Common myeloid progenitor, CD34-positive (primary cell): ENCODE results near the gene SRRM4.

Source experiments
- CTCF ChIA-PET: fragments of 350-600 bp; sonication (Branson Sonifier 250); formaldehyde crosslinking; loops from one replicate; lab custom pipeline; 2021; ENCODE audit warnings: antibody characterized with exemption; lab: Charles Lee
- POLR2A ChIA-PET: fragments of 350-600 bp; sonication (Branson Sonifier 250); formaldehyde crosslinking; loops from one replicate; lab custom pipeline; 2021; ENCODE audit warnings: antibody characterized with exemption; lab: Charles Lee
- DNase-seq, 3 donors: peaks; one replicate each; pipeline versions ENCODE4 v3.0.0 to v3.0.0-alpha.2; 2013
- H3K27ac ChIP-seq, 2 experiments: 1 replicate in 1 of 2; 2 replicates in 1 of 2; pipeline ENCODE4 v1.7.0; 2013; ENCODE audit warnings: inconsistent platforms in 2 of 2, low read length in 2 of 2, mild to moderate bottlenecking in 2 of 2, low read depth in 1 of 2, moderate library complexity in 1 of 2; ENCODE audit not compliant: severe bottlenecking in 2 of 2, insufficient read depth in 1 of 2, poor library complexity in 1 of 2
- H3K27me3 ChIP-seq, 5 experiments: replicated peaks in 2 of 5; 1 replicate in 3 of 5; 2 replicates in 2 of 5; pipeline versions ENCODE4 v1.6.1 to v1.7.0; 2013; ENCODE audit warnings: low read length in 4 of 5, mild to moderate bottlenecking in 2 of 5, moderate library complexity in 2 of 5, inconsistent platforms in 1 of 5; ENCODE audit not compliant: insufficient read depth in 5 of 5, control insufficient read depth in 4 of 5
- H3K36me3 ChIP-seq, 4 experiments: 1 replicate in 2 of 4; 2 replicates in 2 of 4; pipeline versions ENCODE4 v1.6.1 to v1.7.0; 2013; ENCODE audit warnings: low read length in 3 of 4, control low read depth in 1 of 4, mild to moderate bottlenecking in 1 of 4; ENCODE audit not compliant: control insufficient read depth in 4 of 4, insufficient read depth in 4 of 4
- H3K4me1 ChIP-seq, 4 experiments: 1 replicate in 3 of 4; 2 replicates in 1 of 4; pipeline versions ENCODE4 v1.6.1 to v1.7.1; 2013; ENCODE audit warnings: low read length in 3 of 4, mild to moderate bottlenecking in 3 of 4, control low read depth in 1 of 4, inconsistent platforms in 1 of 4, moderate library complexity in 1 of 4; ENCODE audit not compliant: control insufficient read depth in 4 of 4, insufficient read depth in 4 of 4; ENCODE audit errors: control extremely low read depth in 1 of 4
- H3K4me3 ChIP-seq, 7 experiments: 1 replicate in 4 of 7; 2 replicates in 3 of 7; pipeline versions ENCODE4 v1.5.1 to v1.7.0; 2013; ENCODE audit warnings: mild to moderate bottlenecking in 7 of 7, low read length in 6 of 7, moderate library complexity in 6 of 7, inconsistent platforms in 2 of 7, low read depth in 2 of 7, control low read depth in 1 of 7; ENCODE audit not compliant: insufficient read depth in 4 of 7, control insufficient read depth in 1 of 7; ENCODE audit errors: extremely low read depth in 1 of 7
- H3K9me3 ChIP-seq, 5 experiments: 1 replicate in 4 of 5; 2 replicates in 1 of 5; pipeline versions ENCODE4 v1.6.1 to v1.7.1; 2013; ENCODE audit warnings: low read length in 4 of 5, mild to moderate bottlenecking in 2 of 5, inconsistent platforms in 1 of 5, low read depth in 1 of 5, moderate library complexity in 1 of 5; ENCODE audit not compliant: control insufficient read depth in 4 of 5, insufficient read depth in 2 of 5; ENCODE audit errors: control extremely low read depth in 1 of 5
- WGBS: methylation state at CpG from one replicate; pipeline ENCODE4 v1.1.5; 2013; ENCODE audit not compliant: insufficient coverage; 5-methylcytosine and 5-hydroxymethylcytosine counted together

Gene SRRM4

GRCh38 chr12:119115296-119115905 is 134.1 kb downstream of the SRRM4 start:
- Histone ChIP-seq H3K27me3 (peaks cover 0 to 3% (median 0%) of the 10 kb centered on the region in 5 experiments), H3K4me3 (no peak overlapping the region), H3K4me1 (no peaks in the 10 kb centered on the region), H3K27ac (no peak overlapping the region), H3K36me3 (no peaks in the 10 kb centered on the region), H3K9me3 (no peaks in the 10 kb centered on the region)
- 33% methylated on average over 1 of the region's 2 CpGs for WGBS
- POLR2A ChIA-PET: no interaction called here
- DNase-seq: peak; percentile 33 to 68 (median 53)
- CTCF ChIA-PET: interaction anchor here (0.8 to 2.1 kb wide), 4 partner anchors 9 to 297 kb away, joined by 3 to 14 read pairs (median 5); no protein-coding TSS in a partner anchor

- POLR2A ChIA-PET: no interaction called here
- CTCF ChIA-PET: interaction anchor here (1.6 kb wide), 1 partner anchor 295 kb away, joined by 5 read pairs; no protein-coding TSS in a partner anchor
- no peaks in the 10 kb centered on the region for H3K9me3 ChIP-seq
- H3K27me3 ChIP-seq: peaks cover 0 to 4% (median 0%) of the 10 kb centered on the region in 5 experiments
- no peak overlapping the region for H3K4me3 ChIP-seq
- H3K36me3 ChIP-seq: no peaks in the 10 kb centered on the region
- WGBS: 90% methylated on average over 1 of the region's 3 CpGs
- no peaks in the 10 kb centered on the region for H3K4me1 ChIP-seq
- DNase-seq: no peak
- no peak overlapping the region for H3K27ac ChIP-seq
Measured at GRCh38 chr12:119117936-119118335, 136.6 kb downstream of the SRRM4 start.

DNA sequence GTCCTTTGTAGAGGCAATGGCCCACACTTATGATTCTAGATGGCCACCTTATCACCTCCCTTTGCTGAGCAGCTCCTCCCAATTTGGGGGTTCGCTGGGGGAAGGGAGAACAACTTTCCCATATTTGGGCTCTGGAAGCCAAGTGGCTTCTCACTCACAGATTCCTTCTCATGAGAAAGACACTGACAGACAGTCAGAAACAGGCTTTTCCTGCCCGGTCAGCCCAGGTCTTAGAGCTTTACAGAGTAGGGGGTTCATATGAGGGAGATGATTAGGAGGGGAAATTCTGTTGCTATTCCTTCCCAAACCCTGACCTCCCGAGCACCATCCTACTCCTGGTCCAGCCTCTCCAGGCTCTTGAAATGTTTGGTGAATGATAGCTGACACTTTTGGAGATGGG is 137.3 kb downstream of the SRRM4 start:
- no peaks in the 10 kb centered on the region for H3K4me1 ChIP-seq
- no peaks in the 10 kb centered on the region for H3K36me3 ChIP-seq
- no peak for DNase-seq
- WGBS: 83% methylated on average over 1 of the region's 3 CpGs
- H3K27me3 ChIP-seq: peaks cover 0 to 4% (median 0%) of the 10 kb centered on the region in 5 experiments
- H3K9me3 ChIP-seq: no peaks in the 10 kb centered on the region
- CTCF ChIA-PET: interaction anchor here (1.6 kb wide), 1 partner anchor 295 kb away, joined by 5 read pairs; no protein-coding TSS in a partner anchor
- no peak overlapping the region for H3K4me3 ChIP-seq
- POLR2A ChIA-PET: no interaction called here
- H3K27ac ChIP-seq: no peak overlapping the region

DNA sequence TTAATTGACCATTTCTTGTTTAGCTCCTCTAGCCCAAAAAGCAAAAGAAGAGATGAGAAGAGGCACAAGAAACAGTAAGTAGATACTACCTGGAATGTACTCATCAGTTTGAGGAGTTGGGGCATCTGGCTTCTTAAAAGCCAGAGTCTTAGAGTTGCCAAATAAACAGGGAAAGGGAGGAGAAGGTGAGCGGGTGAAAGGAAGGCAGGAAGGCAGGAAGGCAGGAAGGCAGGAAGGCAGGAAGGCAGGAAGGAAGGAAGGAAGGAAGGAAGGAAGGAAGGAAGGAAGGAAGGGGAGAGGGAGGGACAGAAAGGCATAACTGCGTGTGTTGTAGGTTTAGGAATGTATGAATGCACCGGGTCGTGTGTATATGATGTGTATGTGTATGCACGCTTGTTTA is 140.7 kb downstream of the SRRM4 start:
- ChIA-PET POLR2A (no interaction called here), CTCF (interaction anchor here (0.9 to 1.0 kb wide), 2 partner anchors 196 to 291 kb away, joined by 3 read pairs; no protein-coding TSS in a partner anchor)
- Histone ChIP-seq H3K4me1 (no peaks in the 10 kb centered on the region), H3K27ac (no peak overlapping the region), H3K4me3 (no peak overlapping the region), H3K27me3 (peaks cover 0 to 4% (median 0%) of the 10 kb centered on the region in 5 experiments), H3K9me3 (no peaks in the 10 kb centered on the region), H3K36me3 (no peaks in the 10 kb centered on the region)
- 81% methylated on average over 3 of the region's 5 CpGs for WGBS
- no peak for DNase-seq

DNA sequence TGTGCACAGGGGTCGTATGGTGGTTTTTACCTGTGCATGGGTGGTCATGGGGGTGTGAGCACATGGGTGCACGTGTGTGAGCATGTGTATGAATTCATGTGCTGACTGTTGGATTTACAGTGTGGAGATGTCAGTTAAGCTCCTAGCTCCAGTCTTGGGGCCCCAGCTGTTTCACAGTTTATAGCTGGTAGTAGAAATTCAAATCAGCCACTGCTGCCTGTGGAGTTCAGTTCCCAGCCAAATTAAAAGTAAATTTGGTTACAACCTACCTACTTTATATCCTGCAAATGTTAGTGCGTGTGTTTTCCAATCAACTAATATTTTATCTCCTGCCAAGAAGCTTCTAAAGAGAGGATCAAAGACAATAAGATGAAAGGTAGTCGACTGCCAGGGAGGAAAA is 141.4 kb downstream of the SRRM4 start:
- no peak overlapping the region for H3K4me3 ChIP-seq
- peaks cover 0 to 4% (median 0%) of the 10 kb centered on the region in 5 experiments for H3K27me3 ChIP-seq
- H3K36me3 ChIP-seq: no peaks in the 10 kb centered on the region
- WGBS: 92% methylated on average over 3 of the region's 4 CpGs
- no peaks in the 10 kb centered on the region for H3K4me1 ChIP-seq
- DNase-seq: no peak
- no peak overlapping the region for H3K27ac ChIP-seq
- ChIA-PET CTCF (no interaction called here), POLR2A (no interaction called here)
- no peaks in the 10 kb centered on the region for H3K9me3 ChIP-seq

DNA sequence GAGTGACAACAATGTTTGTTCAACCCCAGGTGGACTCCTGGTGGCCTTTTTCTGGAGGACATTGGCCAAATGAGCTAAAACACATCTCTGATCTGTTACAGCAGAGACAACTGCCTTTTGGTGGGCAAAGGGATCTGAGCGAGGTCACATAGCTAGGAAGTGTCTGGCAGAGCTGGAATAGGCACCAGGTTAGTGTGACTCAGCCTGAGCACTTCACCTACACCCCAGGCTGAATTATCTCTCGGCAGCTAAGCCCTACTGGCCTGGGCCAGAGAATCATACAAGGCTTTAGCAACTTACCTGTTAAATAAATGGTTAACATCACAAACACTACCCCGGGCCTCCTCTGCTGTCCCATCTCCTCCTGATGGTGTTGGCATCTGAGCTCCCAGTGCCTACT is 147.2 kb downstream of the SRRM4 start:
- CTCF ChIA-PET: no interaction called here
- H3K27ac ChIP-seq: no peak overlapping the region
- 75% methylated on average over 3 of the region's 3 CpGs for WGBS

GRCh38 chr12:119129827-119130434 is 148.6 kb downstream of the SRRM4 start:
- Histone ChIP-seq H3K9me3 (peaks cover 2 to 31% (median 8%) of the 10 kb centered on the region in 5 experiments), H3K27me3 (no peaks in the 10 kb centered on the region), H3K36me3 (no peaks in the 10 kb centered on the region), H3K4me3 (no peak overlapping the region), H3K27ac (no peak overlapping the region), H3K4me1 (no peaks in the 10 kb centered on the region)
- ChIA-PET CTCF (no interaction called here), POLR2A (no interaction called here)
- WGBS: 92% methylated on average over 3 of the region's 3 CpGs
- DNase-seq: no peak

More for the DNA sequence above, 147.2 kb downstream of the SRRM4 start:
- DNase-seq: no peak
- H3K4me3 ChIP-seq: no peak overlapping the region
- H3K27me3 ChIP-seq: no peaks in the 10 kb centered on the region
- no peaks in the 10 kb centered on the region for H3K36me3 ChIP-seq
- peaks cover 2 to 24% (median 8%) of the 10 kb centered on the region in 5 experiments for H3K9me3 ChIP-seq
- POLR2A ChIA-PET: no interaction called here
- no peaks in the 10 kb centered on the region for H3K4me1 ChIP-seq
